GM19023 (cell line): ENCODE data around the gene B4GALNT3.

ENCODE experiments used
- ATAC-seq: cut with Tn5 transposase; IDR thresholded peaks from one replicate; pipeline ENCODE4 v1.9.1; 2021; ENCODE audit warnings: mild to moderate bottlenecking, moderate library complexity; ENCODE audit not compliant: unreplicated experiment

B4GALNT3 gene

GRCh38 chr12:466762-467161, 7.0 kb downstream of the B4GALNT3 start:
- ATAC-seq, result no peak

- ATAC-seq, result no peak
These were observed 7.9 kb downstream of the B4GALNT3 start for GRCh38 chr12:467591-467990.

GRCh38 chr12:468671-469389, 9.1 kb downstream of the B4GALNT3 start:
- ATAC-seq, result no peak

- ATAC-seq, result no peak
These were observed 10.4 kb downstream of the B4GALNT3 start for GRCh38 chr12:470133-470532.

- ATAC-seq, result no peak
These were observed 13.5 kb downstream of the B4GALNT3 start for GRCh38 chr12:473198-473597.

- no peak for ATAC-seq
These were observed 14.3 kb downstream of the B4GALNT3 start for GRCh38 chr12:473863-474577.

GRCh38 chr12:475286-475685, 15.5 kb downstream of the B4GALNT3 start:
- ATAC-seq, result no peak

GRCh38 chr12:479161-479560, 19.4 kb downstream of the B4GALNT3 start:
- no peak for ATAC-seq

GRCh38 chr12:480831-481816, 21.4 kb downstream of the B4GALNT3 start:
- no peak for ATAC-seq

GRCh38 chr12:482061-482460, 22.3 kb downstream of the B4GALNT3 start:
- no peak for ATAC-seq

GRCh38 chr12:484096-484495, 24.4 kb downstream of the B4GALNT3 start:
- ATAC-seq, result no peak

- no peak for ATAC-seq
These were observed 30.5 kb downstream of the B4GALNT3 start for GRCh38 chr12:490260-490659.

- ATAC-seq, result no peak
These were observed 35.7 kb downstream of the B4GALNT3 start for GRCh38 chr12:495466-495865.

- no peak for ATAC-seq
These were observed 37.0 kb downstream of the B4GALNT3 start for GRCh38 chr12:496736-497135.

- ATAC-seq, result no peak
These were observed 37.9 kb downstream of the B4GALNT3 start for GRCh38 chr12:497501-498160.

- no peak for ATAC-seq
These were observed 40.2 kb downstream of the B4GALNT3 start for GRCh38 chr12:499837-500458.

GRCh38 chr12:501722-502447, 42.1 kb downstream of the B4GALNT3 start:
- ATAC-seq, result no peak

GRCh38 chr12:503111-503761, 43.5 kb downstream of the B4GALNT3 start:
- ATAC-seq, result no peak

- ATAC-seq, result no peak
These were observed 45.5 kb downstream of the B4GALNT3 start for GRCh38 chr12:505221-505620.
